ENCODE data around the gene RIC3. TPM values are rescaled to one million over a fixed set of nuclear protein-coding genes. Genes with fewer than 3 reads are reported as not detected.

Gene RIC3, protein sequence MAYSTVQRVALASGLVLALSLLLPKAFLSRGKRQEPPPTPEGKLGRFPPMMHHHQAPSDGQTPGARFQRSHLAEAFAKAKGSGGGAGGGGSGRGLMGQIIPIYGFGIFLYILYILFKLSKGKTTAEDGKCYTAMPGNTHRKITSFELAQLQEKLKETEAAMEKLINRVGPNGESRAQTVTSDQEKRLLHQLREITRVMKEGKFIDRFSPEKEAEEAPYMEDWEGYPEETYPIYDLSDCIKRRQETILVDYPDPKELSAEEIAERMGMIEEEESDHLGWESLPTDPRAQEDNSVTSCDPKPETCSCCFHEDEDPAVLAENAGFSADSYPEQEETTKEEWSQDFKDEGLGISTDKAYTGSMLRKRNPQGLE
- total RNA-seq: 5.7 TPM

DNA sequence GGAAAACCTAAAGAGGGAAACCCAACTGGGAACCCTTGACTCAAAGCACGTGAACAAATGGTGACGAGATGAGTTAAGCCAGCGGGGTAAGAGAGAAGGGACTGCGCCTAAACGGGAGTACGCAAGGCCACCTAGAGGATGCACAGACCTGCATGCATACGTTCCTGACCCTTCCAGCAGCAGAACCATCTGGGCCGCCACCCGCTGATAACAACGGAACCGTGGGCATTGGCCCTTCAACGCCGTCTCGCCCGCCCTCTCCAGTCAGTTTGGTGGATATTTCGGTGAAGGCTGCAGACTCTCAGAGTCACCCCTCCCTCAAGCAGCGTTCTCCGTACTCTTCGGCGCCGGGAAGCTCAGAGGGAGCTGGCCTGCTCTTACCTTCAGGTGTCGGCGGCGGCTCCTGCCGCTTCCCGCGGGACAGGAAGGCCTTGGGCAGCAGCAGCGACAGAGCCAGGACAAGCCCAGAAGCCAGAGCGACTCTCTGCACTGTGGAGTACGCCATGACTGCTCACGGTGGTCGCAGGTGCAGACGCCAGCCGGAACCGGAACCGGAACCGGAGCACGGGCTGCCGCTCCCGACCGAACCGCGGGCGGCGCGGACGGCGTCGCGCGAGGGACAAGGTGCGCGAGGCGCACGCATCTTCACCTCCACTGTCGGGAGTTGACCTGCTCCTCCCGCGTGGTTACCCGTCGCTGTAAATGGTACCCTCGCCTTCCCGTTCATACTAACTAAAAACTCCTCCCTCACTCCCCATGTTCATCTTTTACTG, at the start of gene RIC3:
RIC3 (minus strand) TSS at position 541 of the 773 bp plus-strand sequence; CDS start at position 505, 36 bp downstream.
- DNase-seq (ENCODE audit: low read depth in 2 of 3, low spot score in 2 of 3): peak; percentile 18 to 39 (median 33)

DNA sequence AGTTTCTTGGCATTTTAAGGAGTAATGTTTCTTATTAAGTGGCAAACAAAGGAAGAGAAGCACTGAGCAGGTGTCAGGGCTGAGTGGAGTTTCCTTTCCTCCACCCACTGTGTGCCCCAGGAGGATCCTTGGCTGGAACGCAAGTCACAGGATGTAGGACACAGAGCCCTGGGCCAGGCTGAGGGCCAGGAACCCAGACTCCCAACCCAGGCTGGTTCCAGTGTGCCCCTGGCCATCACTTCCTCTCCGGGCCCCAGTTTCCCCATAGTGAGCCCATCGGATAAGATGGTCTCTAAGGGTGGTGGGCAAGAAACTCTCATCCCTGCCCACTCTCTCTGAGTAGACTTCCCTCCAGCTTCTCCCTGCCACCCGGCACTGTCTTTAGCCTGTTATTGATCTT, 49.6 kb upstream of the RIC3 start:
- DNase-seq (ENCODE audit: low read depth in 2 of 3, low spot score in 2 of 3): no peak

DNA sequence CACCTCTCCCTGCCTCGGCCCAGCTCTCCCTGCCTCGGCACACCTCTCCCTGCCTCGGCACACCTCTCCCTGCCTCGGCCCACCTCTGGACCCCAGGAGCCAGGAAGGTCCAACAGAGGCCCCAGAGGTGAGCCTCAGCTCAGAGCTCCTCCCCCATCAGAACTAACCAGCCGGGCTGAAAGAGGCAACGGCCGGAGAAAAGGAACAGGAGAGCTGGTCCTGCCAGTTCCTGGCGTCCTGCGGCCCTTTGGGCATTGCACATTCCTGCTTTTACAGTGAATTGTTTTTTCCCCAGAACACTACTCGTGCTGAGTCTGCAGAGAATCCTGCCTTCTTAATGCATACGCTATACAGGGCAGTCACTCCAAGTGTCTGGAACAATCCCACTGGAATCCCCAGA, 49.1 kb upstream of the RIC3 start:
- no peak for DNase-seq (ENCODE audit: low read depth in 2 of 3, low spot score in 2 of 3)

DNA sequence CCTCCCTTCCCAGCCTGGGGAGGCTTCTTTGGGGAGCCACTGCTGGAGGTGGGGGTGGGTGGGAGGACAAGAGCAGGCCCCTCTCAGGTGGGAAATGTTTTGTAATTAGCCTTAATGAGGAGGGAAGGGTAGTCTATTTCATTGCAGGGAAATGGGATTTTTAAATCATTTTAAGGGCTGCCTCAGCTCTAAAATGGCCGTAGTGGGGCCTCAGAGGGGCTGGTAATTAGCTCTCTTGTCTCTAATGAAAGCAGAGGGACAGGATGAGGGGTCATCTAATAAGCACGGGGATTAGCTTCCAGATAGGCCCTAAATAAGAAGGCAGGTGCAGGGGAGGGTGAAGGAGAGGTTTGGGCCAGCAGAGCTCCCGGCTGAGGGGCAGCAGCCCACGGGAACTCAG, 48.3 kb upstream of the RIC3 start:
- DNase-seq (ENCODE audit: low read depth in 2 of 3, low spot score in 2 of 3): no peak

DNA sequence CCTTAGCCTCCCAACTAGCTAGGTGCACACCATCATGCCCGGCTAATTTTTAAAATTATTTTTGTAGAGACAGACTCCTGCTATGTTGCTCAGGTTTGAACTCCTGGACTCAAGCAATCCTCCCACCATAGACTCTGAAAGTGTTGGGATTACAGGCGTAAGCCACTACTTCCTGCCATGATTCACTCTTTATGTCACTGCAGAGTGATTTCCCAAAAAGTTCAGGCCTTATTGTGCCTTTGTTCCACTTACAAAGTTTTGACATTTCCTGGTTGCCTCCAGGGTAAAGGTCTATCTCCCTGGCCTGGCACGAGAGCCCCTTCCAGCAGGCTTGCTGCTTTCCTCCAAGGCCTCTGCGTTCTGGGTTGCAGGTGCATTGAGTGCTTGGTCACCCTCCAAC, 44.6 kb upstream of the RIC3 start:
- DNase-seq (ENCODE audit: low read depth in 2 of 3, low spot score in 2 of 3): no peak

DNA sequence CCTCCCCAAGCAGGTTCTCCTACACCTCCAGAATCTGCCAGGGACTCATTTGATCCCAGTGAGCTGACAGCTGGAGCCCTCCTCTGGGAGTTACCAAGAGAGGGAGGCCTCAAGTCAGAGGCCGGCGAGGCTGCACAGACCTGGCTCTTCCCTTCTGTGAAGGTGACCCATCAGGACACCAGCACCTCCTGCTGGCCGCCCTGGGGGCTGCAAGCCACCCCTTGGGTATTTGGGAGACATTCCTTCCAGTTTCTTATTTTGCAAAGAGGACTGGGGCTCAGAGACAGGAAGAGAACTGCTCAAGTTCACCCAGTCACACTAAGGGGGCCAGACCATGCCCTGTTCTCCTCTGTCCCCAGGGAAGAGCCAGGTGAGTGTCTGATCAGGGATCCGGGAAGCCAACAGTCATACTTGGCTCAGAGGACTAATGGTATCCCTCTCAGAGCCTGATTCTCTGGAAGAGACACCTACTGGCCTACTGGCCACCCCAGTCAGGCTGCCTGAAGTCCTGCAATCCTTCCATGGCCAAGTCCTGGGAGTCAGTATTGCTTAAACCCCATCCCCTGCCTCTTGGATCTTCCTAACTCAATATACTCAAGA, 40.5 kb upstream of the RIC3 start:
- DNase-seq (ENCODE audit: low read depth in 2 of 3, low spot score in 2 of 3): peak in 2 of 3 donors; percentile 20 to 50

DNA sequence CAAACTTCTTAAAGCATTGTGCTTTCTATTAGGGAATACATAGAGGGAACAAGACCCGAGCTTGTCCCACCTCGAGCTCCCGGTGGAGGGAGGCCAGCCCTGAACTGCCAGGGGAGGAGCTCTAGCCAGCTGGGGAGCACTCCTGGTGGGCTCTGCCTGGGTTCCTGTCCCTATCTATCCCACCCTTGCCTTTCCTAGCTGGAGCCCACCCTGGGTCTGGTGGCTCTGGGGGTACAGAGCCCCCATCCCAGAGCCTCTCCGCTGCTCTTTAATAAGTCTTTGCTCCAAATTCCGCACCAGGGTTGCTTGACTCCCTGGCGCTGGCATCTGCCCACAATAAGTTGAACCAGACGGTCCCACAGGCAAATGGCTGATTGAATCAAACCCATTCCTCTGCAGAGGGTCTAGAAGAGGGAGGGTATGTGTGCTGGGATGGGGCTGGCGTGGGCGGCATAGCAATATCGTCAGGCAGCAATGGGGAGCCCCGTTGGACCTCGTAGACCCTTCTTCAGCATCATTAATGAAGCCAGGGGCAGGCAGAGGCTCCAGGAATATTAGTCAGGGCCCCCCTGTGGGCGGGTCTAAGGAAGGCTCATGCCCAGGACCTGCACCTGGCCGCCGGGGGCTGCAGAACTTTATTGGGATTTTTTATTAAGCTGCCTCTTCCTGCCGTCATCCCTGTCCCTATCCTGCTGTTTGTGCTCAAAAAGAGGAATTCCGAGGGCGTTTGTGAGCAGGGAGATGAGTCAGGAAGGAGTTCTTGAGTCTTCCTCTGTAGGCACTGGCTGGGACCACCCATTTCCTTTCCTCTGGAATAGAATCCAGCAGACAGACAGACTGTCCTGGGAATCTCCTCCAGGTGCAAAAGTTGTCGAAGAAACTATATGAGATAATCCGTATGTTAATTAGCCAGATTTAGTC, 38.5 kb upstream of the RIC3 start:
- DNase-seq (ENCODE audit: low read depth in 2 of 3, low spot score in 2 of 3): no peak

DNA sequence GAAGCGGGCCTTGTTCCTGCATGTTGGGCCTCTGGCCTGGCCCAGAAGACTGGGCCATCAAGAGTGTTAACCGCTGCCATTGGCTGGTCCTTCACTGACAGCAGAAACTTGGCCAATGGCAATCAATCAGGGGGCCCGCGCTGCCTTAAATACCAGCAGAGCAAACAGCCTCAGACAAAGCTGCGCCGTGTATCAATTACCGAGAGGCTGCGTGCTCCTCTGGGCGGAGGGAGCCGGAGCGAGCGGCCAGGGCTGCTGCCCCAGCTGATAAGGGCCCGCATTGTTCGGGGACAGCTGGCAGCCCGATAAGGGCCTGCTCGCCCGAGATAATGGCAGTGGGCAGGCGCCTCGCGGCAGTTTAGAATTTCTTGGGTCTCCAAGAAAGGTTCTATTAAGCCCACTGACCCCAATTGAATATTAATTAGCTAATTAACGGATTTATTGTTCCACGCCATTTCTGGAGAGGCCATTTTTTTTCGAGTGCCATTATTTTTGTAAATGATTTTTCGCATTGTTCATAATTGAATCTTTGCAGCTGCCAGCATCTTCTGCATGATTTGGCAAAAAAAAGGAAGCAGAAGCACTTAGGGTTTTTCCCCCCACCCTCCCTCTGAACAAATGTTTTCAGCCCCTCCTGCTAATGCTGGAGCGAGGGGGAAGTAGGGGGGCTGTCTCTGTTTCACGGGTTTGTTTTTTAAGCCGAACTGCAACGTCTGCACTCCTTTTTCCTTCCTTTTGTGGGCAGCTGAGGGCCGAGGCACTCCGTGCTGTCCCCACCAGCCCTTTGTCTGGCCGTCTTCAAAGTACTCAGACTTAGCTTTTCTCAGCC, 37.6 kb upstream of the RIC3 start:
- DNase-seq (ENCODE audit: low read depth in 2 of 3, low spot score in 2 of 3): peak in 2 of 3 donors; percentile 95 to 98

DNA sequence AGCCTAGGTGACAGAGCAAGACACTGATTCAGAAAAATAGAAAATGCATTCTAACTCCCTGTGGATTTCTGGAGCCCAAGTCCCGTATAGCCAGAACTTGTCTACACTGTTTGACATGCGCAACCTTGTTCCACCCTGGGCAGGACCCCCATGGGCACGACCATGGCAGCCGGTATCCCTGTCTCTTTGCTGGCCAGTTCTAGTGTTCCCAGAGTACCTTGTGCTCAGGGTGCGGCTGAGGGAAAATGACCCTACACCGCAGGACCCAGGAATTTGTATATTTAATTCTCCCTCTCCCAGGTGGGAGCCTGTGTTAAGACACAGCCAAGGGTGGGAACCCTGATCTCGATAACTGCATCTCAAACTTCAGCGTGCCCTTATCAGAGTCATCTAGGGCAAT, 36.7 kb upstream of the RIC3 start:
- no peak for DNase-seq (ENCODE audit: low read depth in 2 of 3, low spot score in 2 of 3)

DNA sequence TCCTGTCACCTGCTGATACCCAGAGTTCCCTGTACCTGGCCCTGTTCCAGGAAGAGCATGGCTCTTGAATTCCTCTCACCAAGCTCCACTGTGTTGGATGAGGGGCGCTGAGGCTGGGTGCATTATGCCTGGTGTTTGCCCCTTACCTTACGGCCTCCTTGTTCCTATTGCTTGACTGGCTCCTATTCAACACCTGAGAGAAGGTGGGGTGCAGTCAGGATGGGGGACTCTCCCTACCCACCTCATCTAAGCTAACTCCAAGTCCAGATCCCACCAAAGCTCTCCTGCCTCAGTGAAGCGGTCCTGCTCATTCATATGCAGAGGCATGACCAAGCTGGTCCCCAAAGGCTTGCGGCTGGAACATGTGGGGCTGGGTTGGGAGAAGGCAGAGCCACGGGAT, 35.8 kb upstream of the RIC3 start:
- no peak for DNase-seq (ENCODE audit: low read depth in 2 of 3, low spot score in 2 of 3)

DNA sequence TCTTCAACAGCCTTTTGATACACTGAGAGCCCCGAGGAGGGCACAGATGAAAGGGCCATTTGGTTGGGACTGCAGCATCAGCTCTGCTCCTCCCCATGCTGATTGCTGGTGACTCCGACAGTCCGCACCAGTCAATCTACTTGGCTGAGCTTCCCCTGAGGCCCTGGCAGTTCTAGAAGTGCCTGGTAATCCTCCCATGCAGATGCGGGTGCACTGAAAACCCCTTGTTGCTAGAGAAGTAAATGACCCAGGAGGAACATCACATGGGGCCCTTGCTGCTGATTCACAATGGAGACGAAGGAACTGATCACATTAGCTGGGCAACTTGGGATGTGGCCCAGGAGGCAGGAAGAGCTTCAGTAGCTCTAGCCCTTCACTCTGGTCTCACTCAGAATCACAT, 35.2 kb upstream of the RIC3 start:
- no peak for DNase-seq (ENCODE audit: low read depth in 2 of 3, low spot score in 2 of 3)

DNA sequence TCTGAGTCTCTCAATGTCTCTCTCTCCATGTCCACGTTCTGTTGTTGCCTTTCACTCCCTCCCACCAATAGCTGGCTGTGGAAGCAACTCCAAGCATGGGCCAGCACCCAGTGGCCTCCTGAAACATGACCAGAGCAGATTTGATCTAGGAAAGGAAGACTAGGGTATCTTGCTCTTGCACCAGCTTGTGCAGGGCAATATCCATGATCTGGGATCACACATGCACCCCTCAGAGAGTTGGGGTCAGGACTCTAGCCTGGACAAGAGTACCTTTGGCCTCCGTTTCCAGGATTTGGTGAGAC, 34.5 kb upstream of the RIC3 start:
- no peak for DNase-seq (ENCODE audit: low read depth in 2 of 3, low spot score in 2 of 3)

DNA sequence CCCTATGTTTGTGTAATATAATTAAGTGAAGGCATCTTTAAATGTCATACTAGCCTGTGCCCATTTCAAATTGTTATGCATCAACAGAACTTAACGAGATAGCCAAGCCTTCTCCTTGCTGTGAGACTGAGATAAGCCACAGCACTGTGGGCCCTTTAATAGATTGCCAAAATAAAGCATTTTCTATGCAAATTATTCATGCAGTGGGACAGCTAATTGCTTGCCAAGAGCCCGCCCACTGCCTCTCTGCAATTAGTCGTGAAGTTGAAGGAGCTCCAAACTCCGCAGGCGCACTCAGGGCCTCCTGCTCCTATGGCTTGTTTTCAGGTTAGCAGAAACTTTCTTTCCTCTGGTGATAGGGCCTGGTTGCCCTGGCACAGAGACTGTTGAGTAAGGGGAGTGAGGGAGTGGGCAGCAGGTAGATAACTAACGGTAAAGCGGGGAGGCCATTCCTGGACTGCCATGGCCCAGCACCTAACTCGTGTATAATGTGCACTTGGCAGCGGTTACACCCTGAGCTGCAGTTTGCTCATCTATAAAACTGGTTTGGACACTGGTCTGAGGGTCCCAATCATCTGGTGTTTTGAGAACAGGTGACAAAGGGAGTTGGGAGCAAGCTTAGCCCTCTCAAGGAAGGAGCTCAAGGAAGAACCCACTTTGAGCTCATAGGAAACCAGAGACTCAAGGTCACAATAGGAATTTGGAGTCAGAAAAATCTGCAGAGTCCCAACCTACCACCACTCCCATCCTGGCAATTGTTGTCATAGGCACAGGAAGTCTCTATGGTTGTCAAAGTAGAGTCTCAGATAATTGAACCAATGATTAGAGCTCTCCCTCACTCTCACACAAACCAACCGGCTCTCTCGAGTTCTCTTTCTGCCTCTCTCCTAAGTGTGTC, 33.9 kb upstream of the RIC3 start:
- DNase-seq (ENCODE audit: low read depth in 2 of 3, low spot score in 2 of 3): no peak

DNA sequence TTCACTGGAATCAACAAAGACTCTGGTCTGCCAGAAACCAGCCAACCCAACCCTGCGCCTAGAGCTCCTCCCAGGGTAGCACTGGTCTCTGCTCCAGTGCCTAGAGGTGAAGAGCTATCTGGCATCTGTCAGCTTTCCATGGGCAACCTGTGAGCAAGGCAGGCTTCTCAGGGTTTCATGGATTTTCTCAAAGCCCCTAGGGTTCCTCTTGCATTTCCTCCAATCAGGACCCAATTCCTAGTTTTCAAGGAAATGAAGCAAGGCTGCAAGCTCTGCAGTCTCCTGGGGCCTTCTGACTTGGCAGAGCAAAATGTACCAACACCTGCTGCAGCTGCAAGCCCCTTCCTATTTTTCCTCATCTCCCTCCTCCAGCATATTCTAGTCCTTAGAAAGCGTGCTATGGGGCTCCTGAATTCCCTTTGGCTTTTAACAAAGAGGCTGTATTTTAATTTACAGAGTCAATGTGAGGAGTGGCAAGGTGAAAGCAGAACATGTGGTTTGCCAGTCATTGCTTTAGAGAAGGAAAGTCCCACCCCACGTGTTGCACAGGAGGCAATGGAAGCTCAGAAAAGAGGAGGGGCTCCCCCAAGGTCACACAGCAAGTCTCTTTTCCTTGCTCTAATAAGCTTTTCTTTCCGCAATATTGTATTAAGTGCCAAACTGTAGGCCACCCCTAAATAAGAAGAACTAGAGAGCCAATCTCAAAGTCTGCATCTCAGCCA, 33.0 kb upstream of the RIC3 start:
- DNase-seq (ENCODE audit: low read depth in 2 of 3, low spot score in 2 of 3): peak in 2 of 3 donors; percentile 72 to 75

DNA sequence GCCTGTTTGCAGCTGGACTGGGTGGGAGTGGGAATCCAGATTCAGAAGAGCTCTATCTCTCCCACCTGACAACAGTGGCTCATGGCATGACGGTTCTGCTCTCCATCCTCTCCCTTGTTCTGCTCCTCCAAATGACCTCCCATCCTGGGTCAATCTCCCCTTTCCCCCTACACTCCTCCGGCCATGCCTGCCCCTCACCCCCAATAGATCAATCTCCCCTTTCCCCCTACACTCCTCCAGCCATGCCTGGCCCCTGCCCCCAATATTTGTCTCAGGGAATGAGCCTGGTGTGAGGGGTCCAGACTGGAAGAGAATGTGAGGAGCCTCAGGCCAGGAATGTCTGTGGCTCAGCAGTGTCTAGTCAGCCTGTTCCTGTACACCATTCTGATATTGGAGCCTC, 30.9 kb upstream of the RIC3 start:
- no peak for DNase-seq (ENCODE audit: low read depth in 2 of 3, low spot score in 2 of 3)

DNA sequence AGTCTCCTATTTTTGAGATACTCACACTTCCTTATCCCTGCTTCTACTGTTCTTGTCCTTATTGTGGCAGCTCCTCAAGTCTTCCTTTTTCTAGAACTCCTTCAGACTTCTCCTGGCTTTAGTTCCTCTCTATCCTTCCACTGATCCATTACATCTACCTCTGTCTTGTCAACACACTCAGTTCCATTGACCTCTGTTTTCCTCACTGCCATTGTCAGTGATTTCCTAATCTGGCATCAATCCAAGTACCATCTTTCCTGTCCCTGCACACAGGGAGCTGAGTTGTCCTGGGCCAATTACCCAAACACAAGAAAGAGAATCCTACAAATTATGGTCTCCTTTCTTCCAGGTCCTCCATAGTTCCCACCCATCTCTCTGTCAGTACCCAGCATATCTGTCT, 27.9 kb upstream of the RIC3 start:
- DNase-seq (ENCODE audit: low read depth in 2 of 3, low spot score in 2 of 3): no peak

DNA sequence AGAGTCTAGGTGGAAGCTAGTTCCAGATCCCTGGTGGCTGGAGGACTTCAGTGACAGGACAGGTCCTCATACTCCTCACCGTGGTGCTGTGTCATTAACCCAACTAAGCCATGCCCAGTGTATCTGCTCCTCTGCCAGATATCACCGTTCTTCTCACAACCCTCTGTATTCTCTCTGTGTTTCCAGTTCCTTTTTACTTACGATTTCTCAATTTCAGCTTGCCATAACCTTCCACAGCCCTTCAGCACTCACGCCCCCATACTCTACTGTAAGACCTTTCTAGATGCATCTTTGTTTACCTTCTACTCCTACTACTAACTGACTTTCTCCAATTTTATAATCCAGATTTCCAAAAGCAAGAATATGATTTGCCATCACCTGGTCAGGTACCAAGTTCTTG, 26.1 kb upstream of the RIC3 start:
- DNase-seq (ENCODE audit: low read depth in 2 of 3, low spot score in 2 of 3): no peak

DNA sequence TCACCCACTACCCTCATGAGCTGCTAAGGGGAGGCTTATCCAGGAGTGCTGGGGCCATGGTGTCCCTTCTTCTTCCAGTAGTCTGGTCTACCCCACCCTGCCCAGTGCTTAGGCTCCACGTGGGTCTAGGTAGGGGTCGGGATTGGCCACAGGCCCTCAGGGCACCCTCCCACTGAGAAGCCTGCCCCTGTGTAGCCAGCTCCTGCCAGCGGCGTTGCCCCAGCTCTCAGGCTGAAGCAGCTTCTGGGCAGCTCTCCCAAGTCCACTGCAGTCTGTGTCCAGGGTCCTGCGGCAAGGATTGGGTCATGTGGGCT, 24.0 kb upstream of the RIC3 start:
- DNase-seq (ENCODE audit: low read depth in 2 of 3, low spot score in 2 of 3): no peak

All from hematopoietic multipotent progenitor cell (in vitro differentiated cells).